ENCODE measurements around the gene PIM2.

Gene PIM2

DNA sequence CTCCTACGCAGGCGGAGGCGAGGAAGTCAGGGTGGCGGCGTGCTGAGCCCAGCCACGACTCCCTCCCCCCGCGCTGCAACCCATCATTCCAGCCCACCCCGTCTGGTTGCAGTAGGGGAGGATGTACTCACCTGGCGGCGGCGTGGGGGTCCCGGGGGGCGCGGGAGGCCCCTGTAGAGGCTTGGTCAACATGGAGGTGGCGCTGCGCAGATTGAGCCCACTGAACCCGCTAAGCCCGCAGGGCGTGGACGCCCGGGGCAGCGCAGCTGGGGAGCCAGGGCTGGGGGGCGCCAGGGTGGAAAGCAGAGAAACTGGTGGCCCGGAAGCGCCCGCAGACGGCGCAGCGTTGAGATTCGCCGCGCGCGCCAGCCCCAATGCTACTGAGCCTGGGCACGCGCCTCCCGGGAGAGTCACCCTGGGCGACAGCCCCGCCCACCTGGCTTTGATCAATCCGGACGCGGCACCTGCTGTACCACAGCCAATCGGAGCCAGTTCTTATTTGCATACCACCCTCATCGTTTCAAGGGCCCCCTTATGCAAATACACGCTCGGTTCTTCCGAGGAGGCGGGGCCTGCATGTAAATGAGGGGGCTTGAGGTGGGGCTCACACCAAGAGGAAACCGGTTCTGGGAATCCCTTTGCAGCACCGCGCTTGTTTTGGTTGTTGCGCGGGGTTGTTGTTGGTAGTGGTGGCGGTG, at the start of gene PIM2:
Gene PIM2 (minus strand): TSS at position 382 of the 698 bp plus-strand sequence. CDS start 190 bp downstream, at position 192.
- Histone ChIP-seq H3K36me3 (ENCODE audit: insufficient read depth, low read depth, low read length) (peaks cover 46% of the 10 kb centered on the region), H3K27ac (ENCODE audit: low read length) (peak within 1 kb of the TSS; percentile 58), H3K27me3 (ENCODE audit: insufficient read depth, low read length) (no peaks in the 10 kb centered on the region), H3K9me3 (ENCODE audit: insufficient read depth, low read depth, low read length) (no peaks in the 10 kb centered on the region), H3K4me3 (ENCODE audit: low read length) (peak within 1 kb of the TSS; percentile 89), H3K4me1 (ENCODE audit: insufficient read depth, low read length) (peaks cover 12% of the 10 kb centered on the region), H3K9ac (ENCODE audit: low read depth, low read length) (peak within 1 kb of the TSS; percentile 91)

DNA sequence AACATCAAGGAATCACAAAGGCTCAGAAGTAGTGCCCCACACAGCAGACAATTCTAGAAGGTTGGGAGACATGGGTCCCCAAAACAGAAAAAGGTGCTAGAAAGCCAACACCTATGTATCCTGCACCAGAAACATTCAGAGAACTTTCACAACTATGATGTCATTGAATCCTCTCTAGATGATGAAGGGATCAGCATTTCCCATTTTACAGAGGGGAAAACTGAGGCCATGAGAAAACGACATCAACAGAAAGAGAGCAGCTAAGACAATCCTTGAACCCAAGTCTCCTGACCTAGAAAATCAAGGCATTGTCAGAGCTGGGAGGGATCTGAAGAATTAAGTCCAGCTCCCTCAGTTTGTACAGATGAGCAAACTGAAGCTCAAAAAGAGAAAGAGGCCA, 49.6 kb upstream of the PIM2 start:
- Histone ChIP-seq H3K9me3 (ENCODE audit: insufficient read depth, low read depth, low read length) (no peaks in the 10 kb centered on the region), H3K4me3 (ENCODE audit: low read length) (no peak overlapping the region), H3K36me3 (ENCODE audit: insufficient read depth, low read depth, low read length) (no peaks in the 10 kb centered on the region; the same call in 1 of the 2 replicates), H3K27me3 (ENCODE audit: insufficient read depth, low read length) (no peaks in the 10 kb centered on the region), H3K4me1 (ENCODE audit: insufficient read depth, low read length) (no peaks in the 10 kb centered on the region), H3K9ac (ENCODE audit: low read depth, low read length) (no peak overlapping the region), H3K27ac (ENCODE audit: low read length) (no peak overlapping the region)

DNA sequence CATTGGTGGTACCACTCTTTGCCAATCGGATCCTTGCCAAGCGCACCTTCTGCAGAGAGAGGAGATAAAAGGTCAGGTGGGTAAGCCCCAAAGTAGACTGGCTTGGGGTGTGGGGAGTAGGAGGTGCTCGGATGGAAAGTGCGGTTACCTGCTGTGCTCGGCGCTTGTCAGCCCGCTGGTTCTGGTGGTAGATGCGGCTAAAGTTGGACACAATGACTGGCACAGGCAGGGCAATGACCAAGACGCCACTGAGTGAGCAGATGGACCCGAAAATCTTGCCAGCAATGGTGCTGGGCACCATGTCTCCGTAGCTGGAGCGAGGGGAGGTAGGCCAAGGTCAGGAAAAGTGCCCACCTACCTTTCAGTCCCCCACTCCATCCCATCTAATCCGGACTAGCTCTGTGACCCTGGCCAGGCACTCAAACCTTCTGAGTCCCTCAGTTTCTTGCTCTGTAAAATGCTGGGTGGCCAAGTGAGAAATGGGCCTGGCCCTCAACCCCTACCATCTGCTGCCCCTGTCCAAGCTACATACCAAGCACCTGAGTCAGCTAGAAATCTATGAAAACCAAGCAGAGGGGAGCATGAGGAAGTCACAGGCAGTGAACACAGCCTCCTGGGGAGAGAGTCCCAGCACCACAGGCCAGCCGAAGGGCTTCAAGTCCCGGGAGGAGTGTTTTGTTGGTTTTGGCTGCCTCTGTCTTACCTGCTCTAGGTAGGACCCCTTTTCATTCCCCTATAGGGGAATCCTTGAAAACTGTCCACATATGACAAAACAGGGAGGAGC, 48.2 kb upstream of the PIM2 start:
- Histone ChIP-seq H3K27me3 (ENCODE audit: insufficient read depth, low read length) (no peaks in the 10 kb centered on the region), H3K9ac (ENCODE audit: low read depth, low read length) (no peak overlapping the region), H3K4me1 (ENCODE audit: insufficient read depth, low read length) (no peaks in the 10 kb centered on the region), H3K27ac (ENCODE audit: low read length) (no peak overlapping the region), H3K9me3 (ENCODE audit: insufficient read depth, low read depth, low read length) (no peaks in the 10 kb centered on the region), H3K4me3 (ENCODE audit: low read length) (no peak overlapping the region), H3K36me3 (ENCODE audit: insufficient read depth, low read depth, low read length) (no peaks in the 10 kb centered on the region; the same call in 1 of the 2 replicates)

DNA sequence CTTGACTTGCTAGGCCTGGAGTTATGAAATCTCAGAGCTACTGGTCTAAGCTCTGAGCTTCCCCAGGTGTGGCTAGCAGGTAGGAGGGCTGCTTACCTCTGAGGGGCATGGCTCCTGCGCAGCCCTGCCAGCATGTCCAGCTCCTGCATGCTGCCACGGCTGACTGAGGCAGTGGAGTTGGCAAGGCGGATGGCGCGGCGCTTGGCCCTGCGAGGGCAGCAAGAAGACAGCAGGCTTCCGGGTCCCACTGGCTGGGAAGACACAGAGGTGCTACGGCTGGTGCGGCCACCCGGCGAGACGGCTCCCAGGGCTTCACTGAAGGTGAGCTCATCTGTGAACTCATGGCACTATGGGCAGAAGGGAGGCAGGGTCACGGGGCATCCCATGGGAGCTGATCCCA, 47.1 kb upstream of the PIM2 start:
- no peaks in the 10 kb centered on the region; the same call in 1 of the 2 replicates for H3K36me3 ChIP-seq (ENCODE audit: insufficient read depth, low read depth, low read length)
- H3K27me3 ChIP-seq (ENCODE audit: insufficient read depth, low read length), result no peaks in the 10 kb centered on the region
- H3K4me1 ChIP-seq (ENCODE audit: insufficient read depth, low read length), result no peaks in the 10 kb centered on the region

DNA sequence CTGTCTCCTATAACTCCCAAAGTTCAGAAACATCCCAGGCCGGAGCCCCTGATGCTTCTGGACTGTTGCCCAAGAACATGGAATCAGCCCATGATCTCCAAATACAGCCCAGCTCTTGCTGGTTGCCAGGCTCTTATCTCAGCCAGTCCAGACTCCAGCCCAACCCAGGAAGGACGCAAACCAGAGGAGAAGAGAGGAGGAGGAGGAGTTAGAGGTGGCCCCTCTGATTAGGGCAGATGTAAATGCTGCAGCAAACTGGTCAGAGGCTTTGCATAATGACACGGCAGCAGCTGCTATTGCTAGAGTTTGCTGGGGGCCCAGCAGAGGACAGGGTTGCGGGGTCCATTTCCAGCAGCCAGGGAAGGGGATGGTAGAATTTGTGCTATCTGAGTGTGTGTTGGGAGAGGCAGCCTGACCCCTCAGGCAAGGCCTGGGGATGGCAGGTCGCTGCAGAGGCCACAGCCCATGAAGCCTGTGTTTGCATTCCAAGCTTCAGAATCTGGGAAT, 42.8 kb upstream of the PIM2 start:
- no peaks in the 10 kb centered on the region for H3K27me3 ChIP-seq (ENCODE audit: insufficient read depth, low read length)
- H3K36me3 ChIP-seq (ENCODE audit: insufficient read depth, low read depth, low read length), result no peaks in the 10 kb centered on the region; the same call in 1 of the 2 replicates
- H3K4me1 ChIP-seq (ENCODE audit: insufficient read depth, low read length), result peaks cover under 1% of the 10 kb centered on the region; the same call in 1 of the 2 replicates
- H3K9ac ChIP-seq (ENCODE audit: low read depth, low read length), result no peak overlapping the region
- no peaks in the 10 kb centered on the region for H3K9me3 ChIP-seq (ENCODE audit: insufficient read depth, low read depth, low read length)
- H3K27ac ChIP-seq (ENCODE audit: low read length), result no peak overlapping the region
- no peak overlapping the region for H3K4me3 ChIP-seq (ENCODE audit: low read length)

More for the DNA sequence above, 47.1 kb upstream of the PIM2 start:
- Histone ChIP-seq H3K27ac (ENCODE audit: low read length) (no peak overlapping the region), H3K4me3 (ENCODE audit: low read length) (no peak overlapping the region), H3K9me3 (ENCODE audit: insufficient read depth, low read depth, low read length) (no peaks in the 10 kb centered on the region), H3K9ac (ENCODE audit: low read depth, low read length) (no peak overlapping the region)

DNA sequence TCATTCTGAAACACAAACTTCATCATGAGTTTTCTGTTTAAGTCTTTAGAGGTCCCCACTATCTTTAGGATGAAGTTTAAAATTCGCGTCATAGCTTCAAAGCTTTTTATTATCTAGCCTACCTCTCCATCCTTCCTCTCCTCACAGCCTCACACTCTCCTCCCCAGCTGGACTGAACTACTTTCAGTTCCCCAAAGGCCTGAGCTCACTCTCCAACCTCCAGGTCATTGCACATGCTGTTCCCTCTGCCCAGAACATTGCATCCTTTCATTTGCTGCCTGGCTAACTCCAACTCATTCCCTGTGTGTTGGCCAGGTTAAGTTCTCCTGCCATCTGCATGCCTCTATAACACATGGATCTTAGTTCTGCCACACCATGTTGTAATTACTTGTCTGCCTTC, 41.5 kb upstream of the PIM2 start:
- peaks cover 5% of the 10 kb centered on the region for H3K36me3 ChIP-seq (ENCODE audit: insufficient read depth, low read depth, low read length)
- H3K9ac ChIP-seq (ENCODE audit: low read depth, low read length), result no peak overlapping the region
- no peak overlapping the region for H3K4me3 ChIP-seq (ENCODE audit: low read length)
- H3K4me1 ChIP-seq (ENCODE audit: insufficient read depth, low read length), result peaks cover 7% of the 10 kb centered on the region; the same call in 1 of the 2 replicates
- H3K27me3 ChIP-seq (ENCODE audit: insufficient read depth, low read length), result no peaks in the 10 kb centered on the region
- H3K27ac ChIP-seq (ENCODE audit: low read length), result no peak overlapping the region
- H3K9me3 ChIP-seq (ENCODE audit: insufficient read depth, low read depth, low read length), result no peaks in the 10 kb centered on the region

DNA sequence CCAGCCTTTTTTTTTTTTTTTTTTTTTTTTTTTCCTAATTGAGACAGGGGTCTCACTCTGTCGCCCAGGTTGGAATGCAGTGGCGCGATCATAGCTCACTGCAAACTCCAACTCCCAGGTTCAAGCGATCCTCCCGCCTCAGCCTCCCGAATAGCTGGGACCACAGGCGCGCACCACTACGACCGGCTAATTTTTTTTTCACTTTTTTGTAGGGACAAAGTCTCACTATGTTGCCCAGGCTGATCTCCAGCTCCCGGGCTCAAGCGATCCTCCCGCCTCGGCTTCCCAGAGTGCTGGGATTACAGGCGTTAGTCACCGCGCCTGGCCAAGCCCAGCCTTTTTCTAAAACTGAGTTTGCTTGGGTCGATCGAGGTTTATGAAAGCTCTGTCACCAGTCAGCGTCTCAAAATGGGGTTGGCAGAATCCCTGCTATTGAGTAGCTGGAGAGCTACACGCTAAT, 39.8 kb upstream of the PIM2 start:
- Histone ChIP-seq H3K4me1 (ENCODE audit: insufficient read depth, low read length) (peaks cover 7% of the 10 kb centered on the region; the same call in 1 of the 2 replicates), H3K9ac (ENCODE audit: low read depth, low read length) (peak overlapping the region; percentile 74; the same call in 1 of the 2 replicates)

DNA sequence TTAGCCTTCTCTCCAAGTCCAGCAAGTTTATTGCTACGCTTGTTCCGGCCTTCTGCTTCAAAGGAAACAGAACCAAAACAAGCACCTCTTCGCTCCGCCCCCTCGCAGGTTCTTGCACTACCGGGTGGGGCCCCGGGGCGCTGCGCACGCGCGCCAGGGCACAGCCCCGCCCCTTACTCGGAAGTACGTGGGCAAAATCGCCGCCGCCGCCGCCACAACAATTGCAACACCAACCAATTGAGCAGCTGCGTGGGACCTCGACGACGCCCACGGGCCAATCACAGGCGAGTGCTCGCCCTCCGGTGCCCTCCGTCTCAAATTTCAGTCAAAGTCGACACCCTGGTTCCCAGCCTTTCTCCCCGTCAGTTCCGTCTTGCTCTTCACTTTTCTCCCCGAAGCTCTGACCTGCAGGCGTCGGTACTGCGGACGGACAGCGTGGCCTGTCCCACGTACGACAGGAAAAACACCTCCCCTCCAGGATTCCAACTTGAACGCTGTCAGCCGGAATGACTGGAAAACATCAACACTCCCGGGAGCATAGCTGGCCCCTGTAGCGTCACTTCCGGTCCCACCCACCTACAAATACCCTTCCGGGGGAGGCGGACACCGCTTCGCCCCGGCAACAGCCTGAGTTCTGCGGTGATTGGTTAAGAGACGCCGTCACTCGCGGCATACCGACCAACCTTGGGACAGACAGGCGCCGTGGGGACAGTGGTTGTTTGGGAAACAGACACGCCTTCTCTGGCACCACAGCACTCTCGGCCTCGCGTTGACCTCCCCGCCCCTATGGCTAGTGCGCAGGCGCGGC, 39.2 kb upstream of the PIM2 start:
- peak overlapping the region; percentile 83 for H3K9ac ChIP-seq (ENCODE audit: low read depth, low read length)
- peak overlapping the region; percentile 97 for H3K4me3 ChIP-seq (ENCODE audit: low read length)
- H3K4me1 ChIP-seq (ENCODE audit: insufficient read depth, low read length), result peaks cover 7% of the 10 kb centered on the region; the same call in 1 of the 2 replicates
- H3K27ac ChIP-seq (ENCODE audit: low read length), result no peak overlapping the region
- peaks cover 17% of the 10 kb centered on the region for H3K36me3 ChIP-seq (ENCODE audit: insufficient read depth, low read depth, low read length)
- no peaks in the 10 kb centered on the region for H3K27me3 ChIP-seq (ENCODE audit: insufficient read depth, low read length)
- H3K9me3 ChIP-seq (ENCODE audit: insufficient read depth, low read depth, low read length), result no peaks in the 10 kb centered on the region

More for the DNA sequence above, 39.8 kb upstream of the PIM2 start:
- peak overlapping the region; percentile 71 for H3K4me3 ChIP-seq (ENCODE audit: low read length)
- H3K27me3 ChIP-seq (ENCODE audit: insufficient read depth, low read length), result no peaks in the 10 kb centered on the region
- peaks cover 17% of the 10 kb centered on the region for H3K36me3 ChIP-seq (ENCODE audit: insufficient read depth, low read depth, low read length)
- no peak overlapping the region for H3K27ac ChIP-seq (ENCODE audit: low read length)
- no peaks in the 10 kb centered on the region for H3K9me3 ChIP-seq (ENCODE audit: insufficient read depth, low read depth, low read length)

DNA sequence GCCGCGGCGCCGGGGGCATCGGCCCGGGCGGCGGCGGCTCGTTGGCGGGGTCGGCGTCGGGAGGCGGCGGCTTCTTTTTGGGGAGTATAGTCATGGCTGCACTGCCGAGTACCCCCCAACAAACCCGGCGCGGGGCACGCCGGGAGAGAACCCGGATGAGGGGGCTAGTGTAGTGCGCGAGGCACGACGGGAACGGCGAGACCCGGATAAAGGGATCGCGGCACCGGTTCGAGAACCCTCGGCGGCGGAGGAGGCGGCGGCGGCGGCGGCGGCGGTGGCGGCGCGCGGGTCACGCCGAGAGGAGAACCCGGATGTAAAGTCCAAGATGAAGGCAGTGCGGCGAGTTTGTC, 38.6 kb upstream of the PIM2 start, which contains the start of gene OTUD5:
Gene OTUD5 (minus strand): TSS at position 131 of the 350 bp plus-strand sequence. CDS start 37 bp downstream, at position 94.
- Histone ChIP-seq H3K9me3 (ENCODE audit: insufficient read depth, low read depth, low read length) (no peaks in the 10 kb centered on the region), H3K27ac (ENCODE audit: low read length) (no peak within 1 kb of the TSS), H3K36me3 (ENCODE audit: insufficient read depth, low read depth, low read length) (peaks cover 17% of the 10 kb centered on the region), H3K9ac (ENCODE audit: low read depth, low read length) (peak within 1 kb of the TSS; percentile 85), H3K4me3 (ENCODE audit: low read length) (peak within 1 kb of the TSS; percentile 97), H3K27me3 (ENCODE audit: insufficient read depth, low read length) (no peaks in the 10 kb centered on the region), H3K4me1 (ENCODE audit: insufficient read depth, low read length) (peaks cover 7% of the 10 kb centered on the region; the same call in 1 of the 2 replicates)

DNA sequence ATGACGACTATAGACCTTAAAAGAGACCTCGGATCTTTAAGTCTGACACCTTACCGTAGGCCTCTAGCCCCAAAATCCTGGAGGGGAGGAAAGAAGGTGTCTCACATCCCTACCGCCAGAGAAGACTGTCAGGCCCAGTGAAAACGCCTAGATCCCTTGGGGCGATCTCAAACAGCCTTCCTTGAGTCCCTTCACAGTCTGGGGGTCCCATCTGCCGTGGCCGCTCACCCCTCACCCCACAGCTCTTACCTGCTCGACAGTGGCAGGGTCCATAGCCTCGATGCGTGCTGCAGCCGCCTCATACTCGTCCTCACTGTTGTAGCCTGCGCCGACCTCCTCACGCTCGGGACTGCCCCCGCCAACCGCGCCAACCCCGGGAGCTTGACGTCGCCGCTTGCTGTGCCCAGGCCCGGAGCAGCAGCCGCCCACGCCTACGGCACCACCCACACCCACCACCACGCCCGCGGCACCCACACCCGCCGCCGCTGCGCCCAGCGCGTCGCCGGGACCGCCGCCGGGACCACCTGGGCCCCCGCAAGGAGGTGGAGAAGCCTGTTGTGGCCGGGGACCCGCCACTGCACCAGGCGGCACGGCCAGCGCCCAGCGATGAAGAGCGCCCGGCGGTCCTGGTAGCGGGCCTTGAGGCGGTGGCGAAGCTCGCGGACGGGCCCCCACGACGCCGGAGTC, 38.0 kb upstream of the PIM2 start:
- Histone ChIP-seq H3K9ac (ENCODE audit: low read depth, low read length) (peak overlapping the region; percentile 85), H3K4me3 (ENCODE audit: low read length) (peak overlapping the region; percentile 81), H3K27ac (ENCODE audit: low read length) (no peak overlapping the region), H3K36me3 (ENCODE audit: insufficient read depth, low read depth, low read length) (peaks cover 17% of the 10 kb centered on the region), H3K4me1 (ENCODE audit: insufficient read depth, low read length) (peaks cover 7% of the 10 kb centered on the region; the same call in 1 of the 2 replicates), H3K9me3 (ENCODE audit: insufficient read depth, low read depth, low read length) (no peaks in the 10 kb centered on the region), H3K27me3 (ENCODE audit: insufficient read depth, low read length) (no peaks in the 10 kb centered on the region)

All from iPS-20b (cell line).